ENCODE measurements around the gene STAC.

STAC gene

DNA sequence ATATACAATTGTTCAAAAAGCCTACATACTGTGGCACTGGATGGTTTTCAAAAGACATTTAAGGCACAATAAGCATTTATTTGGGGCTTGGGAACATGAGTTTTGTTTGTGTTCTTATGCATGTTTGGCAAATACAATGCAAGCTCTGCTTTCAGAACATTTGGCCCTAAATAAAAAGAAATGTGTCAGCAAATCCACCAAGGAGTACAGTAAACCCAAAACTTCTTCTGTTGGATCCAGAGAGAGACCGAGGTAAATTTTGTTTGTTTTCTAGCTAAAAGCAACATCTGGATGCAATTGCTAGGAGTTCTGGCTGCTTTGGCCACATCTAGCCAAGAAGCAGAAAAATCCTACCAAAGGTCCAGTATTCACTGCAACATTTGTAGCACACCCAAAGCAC lies 215.2 kb downstream of the STAC start:
- DNase-seq (ENCODE audit: low spot score), result no peak

DNA sequence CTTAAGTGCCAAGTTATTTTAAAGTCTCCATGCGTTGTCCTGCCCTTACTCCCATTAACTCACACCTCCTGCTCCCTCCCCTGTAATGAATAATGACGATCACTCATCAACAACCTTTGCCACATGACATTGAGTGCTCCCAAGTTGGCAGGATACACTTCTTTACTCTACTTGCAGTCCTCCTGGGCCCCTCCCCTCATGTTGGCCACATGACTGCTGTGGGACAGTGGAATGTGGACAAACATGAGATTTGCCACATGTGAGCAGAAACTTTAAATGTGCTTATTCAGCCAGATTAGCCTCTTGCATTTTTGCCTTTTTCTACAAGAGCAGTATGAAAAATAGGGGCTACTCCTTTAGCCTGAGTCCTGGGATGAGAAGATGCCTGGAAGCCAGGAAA lies 216.1 kb downstream of the STAC start:
- no peak for DNase-seq (ENCODE audit: low spot score)

DNA sequence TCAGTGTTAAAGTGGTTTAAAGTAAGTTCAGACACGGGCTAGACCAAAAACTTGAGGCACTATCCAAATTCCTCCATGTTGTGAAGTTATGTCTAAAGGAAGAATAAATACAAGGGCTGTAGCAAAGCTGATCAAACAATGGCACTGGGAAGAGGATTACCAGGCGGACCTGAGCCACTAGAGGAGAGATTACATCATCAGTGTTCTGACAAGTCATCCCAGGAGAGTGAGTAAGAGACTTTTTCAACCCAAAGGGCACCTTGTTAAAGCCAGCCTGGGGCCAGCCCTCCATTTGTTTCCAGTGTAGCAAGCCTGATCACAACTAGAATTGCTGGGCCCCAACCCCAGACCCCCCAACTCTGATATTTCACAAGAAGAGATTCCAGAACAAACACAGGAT lies 217.1 kb downstream of the STAC start:
- DNase-seq (ENCODE audit: low spot score), result no peak

Data from CD4-positive, alpha-beta T cell treated with Interleukin-6 at 100 ng/mL for 8 hours (primary cell).